ENCODE results near the gene POLE2. TPM values are rescaled to one million over a fixed set of nuclear protein-coding genes. Genes with fewer than 3 reads are reported as not detected.
"Not testable (repeated sequence)": the region's sequence is repeated elsewhere in the genome, so short reads cannot be mapped to it uniquely, and the experiment has no call there.

POLE2 gene
- total RNA-seq, 1 donor from 2014 or later: 0.78 TPM

- intact Hi-C loops (cut with DNase I): no loop called here
- no peak for DNase-seq (ENCODE audit: low spot score)
Observed at GRCh38 chr14:49673586-49673985, 14.4 kb downstream of the POLE2 start.

GRCh38 chr14:49670475-49670874 is 17.5 kb downstream of the POLE2 start:
- DNase-seq (ENCODE audit: low spot score): no peak
- intact Hi-C loops (cut with DNase I): no loop called here

GRCh38 chr14:49659526-49660455 is 28.2 kb downstream of the POLE2 start:
- no peak for DNase-seq (ENCODE audit: low spot score)
- intact Hi-C loops (cut with DNase I): no loop called here

GRCh38 chr14:49657500-49657899 is 30.5 kb downstream of the POLE2 start:
- DNase-seq (ENCODE audit: low spot score); intact Hi-C loops (cut with DNase I): not testable (repeated sequence)

DNA sequence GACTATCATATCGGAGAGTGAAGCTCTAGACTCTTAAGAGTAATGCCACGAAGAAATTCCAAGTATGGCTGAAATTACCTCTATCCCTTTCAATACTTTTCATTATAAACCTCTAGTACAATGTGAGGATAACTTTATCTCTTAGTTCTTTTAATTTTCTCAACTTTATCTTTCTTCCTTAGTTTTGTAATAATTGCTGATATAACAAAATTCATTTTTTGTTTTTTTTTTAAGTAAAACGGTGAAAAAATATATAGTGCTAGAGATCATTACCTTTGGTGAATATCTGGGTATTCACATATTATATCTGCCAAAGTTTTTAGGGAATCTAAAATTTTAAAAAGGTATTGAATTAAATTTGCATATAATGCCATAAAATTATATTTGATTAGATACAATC is 33.5 kb downstream of the POLE2 start:
- DNase-seq (ENCODE audit: low spot score): no peak
- intact Hi-C loops (cut with DNase I): no loop called here

DNA sequence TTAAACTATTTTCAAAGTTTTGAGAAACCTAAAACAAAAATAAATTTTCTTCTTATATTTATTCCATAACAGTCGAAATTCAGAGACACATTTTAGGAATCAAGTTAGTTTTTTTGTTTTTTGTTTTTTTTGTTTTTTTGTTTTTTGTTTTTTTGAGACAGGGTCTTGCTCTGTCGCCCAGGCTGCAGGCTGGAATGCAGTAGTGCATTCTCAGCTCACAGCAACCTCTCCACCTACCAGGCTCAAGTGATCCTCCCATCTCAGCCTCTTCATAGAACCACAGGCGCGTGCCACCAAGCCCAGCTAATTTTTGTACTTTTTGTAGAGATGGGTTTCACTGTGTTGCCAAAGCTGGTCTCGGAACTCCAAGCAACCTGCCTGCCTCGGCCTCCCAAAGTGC is 34.5 kb downstream of the POLE2 start:
- intact Hi-C loops (cut with DNase I): no loop called here
- DNase-seq (ENCODE audit: low spot score): no peak

DNA sequence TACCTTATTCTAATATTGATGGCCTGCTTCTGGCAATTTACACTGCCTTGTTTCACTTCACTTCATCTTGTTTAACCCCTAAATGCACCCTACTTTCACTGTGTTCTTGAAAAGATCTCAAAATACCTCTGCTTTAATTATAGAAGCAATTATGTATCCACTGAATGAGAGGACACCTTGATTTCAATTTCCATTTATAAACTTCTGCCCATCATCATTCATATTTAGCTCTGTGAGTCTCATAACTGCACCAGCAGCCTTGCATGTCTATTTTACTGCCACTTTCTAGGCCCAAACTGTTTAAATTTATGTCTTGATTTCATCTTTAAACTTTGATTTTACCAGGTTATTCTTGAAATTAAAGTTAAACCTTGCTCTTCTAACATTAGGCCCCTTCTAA is 45.9 kb downstream of the POLE2 start:
- no peak for DNase-seq (ENCODE audit: low spot score)
- intact Hi-C loops (cut with DNase I): no loop called here

DNA sequence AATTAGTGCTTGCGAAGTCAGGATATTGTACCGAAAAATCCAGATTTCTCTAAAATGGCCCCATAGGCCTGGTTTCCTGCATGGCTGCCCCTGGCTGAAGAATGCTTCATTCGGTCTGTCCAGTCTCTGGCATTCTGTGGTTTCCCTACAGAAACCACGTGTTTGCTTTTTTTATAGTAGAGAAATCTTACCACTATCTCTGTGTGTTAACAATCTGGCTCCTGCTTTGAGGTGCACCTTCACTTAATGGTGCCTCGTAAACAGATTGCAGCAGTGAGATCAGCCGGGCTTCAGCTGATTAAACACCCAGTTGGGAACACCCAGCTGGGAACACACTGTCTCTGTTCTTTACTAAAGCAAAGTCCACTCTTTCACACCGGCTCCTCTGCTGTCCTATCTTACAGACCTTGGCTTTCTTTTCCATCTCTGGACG is 46.3 kb downstream of the POLE2 start:
- intact Hi-C loops (cut with DNase I): no loop called here
- no peak for DNase-seq (ENCODE audit: low spot score)

- intact Hi-C loops (cut with DNase I): no loop called here
- no peak for DNase-seq (ENCODE audit: low spot score)
Observed at GRCh38 chr14:49640540-49641417, 47.2 kb downstream of the POLE2 start.

GRCh38 chr14:49637534-49638078 is 50.4 kb downstream of the POLE2 start:
- intact Hi-C loops (cut with DNase I): loop anchor here (10.0 kb wide), 1 partner anchor 217 kb away; the partner anchor contains the start of gene NEMF
- no peak for DNase-seq (ENCODE audit: low spot score)

- no peak for DNase-seq (ENCODE audit: low spot score)
- intact Hi-C loops (cut with DNase I): loop anchor here (10.0 kb wide), 1 partner anchor 218 kb away; the partner anchor contains the start of gene NEMF
Observed at GRCh38 chr14:49636866-49637265, 51.1 kb downstream of the POLE2 start.

DNA sequence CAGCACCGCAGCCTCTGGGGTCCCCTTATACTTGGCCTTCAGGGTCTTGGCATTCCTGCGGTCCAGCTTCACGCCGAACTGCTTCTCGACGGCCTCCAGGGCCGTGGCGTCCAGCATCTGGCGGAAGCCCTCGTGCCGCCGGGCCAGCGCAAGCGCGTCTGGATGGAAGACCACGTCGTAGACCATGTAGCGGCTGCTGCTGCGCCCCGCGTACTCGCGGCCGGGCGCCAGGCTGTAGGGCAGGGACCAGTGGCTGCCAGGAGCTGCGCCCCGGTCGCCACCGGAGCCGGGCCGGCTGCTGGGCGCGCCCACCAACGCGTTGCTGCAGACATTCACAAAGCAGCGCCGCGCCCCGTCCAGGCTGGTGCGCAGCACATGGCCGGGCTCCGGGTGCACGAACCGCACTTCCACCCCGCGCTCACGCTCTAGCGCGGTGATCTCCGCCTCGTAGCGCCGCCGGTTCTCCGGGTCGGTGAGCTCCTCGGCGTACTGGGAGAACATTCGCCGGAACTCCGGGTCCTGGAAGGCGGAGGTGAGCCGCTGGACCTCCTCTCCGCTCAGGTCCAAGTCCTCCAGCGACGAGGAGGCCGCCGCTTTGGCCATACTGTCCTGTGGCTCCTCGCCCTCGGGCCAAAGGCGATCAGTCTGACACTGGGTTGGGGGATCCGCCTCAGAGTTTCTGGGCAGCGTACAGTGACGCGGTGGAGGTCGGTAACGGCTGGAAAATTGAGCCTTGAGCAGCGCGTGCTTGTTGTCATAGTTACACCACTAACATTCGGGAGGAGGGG is 53.3 kb downstream of the POLE2 start, which contains the start of gene DNAAF2:
TSS of gene DNAAF2 (minus strand) at position 698 of the 788 bp plus-strand sequence. CDS start at position 603, 95 bp downstream.
- peak; percentile 80 for DNase-seq (ENCODE audit: low spot score)
- intact Hi-C loops (cut with DNase I): loop anchor here (2.0 to 10.0 kb wide), 4 partner anchors 14 to 220 kb away; partner anchors contain the start of genes KLHDC2, MGAT2, NEMF and POLE2

GRCh38 chr14:49633640-49634546 is 54.1 kb downstream of the POLE2 start:
- intact Hi-C loops (cut with DNase I): loop anchor here (2.0 to 10.0 kb wide), 4 partner anchors 13 to 221 kb away; partner anchors contain the start of genes KLHDC2, MGAT2, NEMF and POLE2
- DNase-seq (ENCODE audit: low spot score): peak; percentile 95

DNA sequence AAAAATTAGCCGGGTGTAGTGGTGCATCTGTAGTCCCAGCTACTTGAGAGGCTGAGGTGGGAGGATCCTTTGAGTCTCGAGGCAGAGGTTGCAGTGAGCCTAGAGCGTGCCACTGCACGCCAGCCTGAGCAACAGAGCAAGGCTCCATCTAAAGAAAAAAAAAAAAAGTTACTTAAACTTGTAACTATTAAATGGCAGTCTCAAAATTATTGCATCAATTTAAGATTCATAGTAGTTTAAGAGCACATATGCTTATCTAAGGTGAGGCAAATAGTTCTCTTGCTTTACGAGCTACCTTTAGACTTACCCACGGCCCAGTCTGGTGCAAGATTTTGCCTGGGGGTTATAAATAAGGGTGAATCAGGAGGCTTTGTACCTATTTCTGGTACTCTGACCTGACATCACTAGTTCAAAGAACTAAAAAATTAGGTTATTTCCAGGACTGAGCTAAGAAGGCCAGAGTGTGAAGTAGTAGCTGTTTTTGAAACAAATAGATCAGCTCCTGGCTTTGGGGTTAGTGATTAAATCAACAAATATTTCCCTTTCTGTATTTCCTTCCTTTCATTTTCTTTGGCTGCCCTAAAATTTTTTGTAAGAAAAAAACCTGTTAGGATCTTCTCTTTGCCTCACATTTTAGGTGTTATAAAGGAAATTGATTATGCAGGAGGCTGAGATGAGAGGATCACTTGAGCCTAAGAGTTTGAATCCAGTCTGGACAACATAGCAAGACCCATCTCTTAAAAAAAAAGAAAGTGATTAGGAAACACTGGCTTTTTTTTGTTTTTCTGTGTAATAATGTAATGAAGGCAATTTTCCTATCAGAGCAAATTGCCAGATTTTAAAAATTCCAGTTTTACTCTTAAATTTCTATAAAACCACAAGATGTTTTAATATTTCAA is 63.8 kb downstream of the POLE2 start:
- no peak for DNase-seq (ENCODE audit: low spot score)
- intact Hi-C loops (cut with DNase I): no loop called here

DNA sequence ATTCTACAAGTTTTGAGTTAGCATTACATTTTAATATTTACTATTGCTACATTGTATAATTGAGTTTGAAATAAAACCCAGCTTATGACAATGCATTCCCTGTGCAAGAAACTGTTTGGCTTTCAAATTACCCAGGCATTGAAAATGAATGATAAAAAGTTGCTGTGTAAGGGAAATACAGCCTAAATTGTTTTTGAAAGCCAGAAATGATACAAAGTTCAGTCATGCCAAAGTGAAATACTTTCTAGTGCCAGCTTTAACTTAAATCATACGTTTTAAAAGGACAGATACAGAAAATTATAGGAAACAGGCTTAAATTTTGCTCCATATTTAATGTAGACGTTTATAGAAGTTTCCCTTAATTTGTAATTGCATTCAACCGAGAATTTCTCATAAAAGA is 64.6 kb downstream of the POLE2 start:
- intact Hi-C loops (cut with DNase I): no loop called here
- no peak for DNase-seq (ENCODE audit: low spot score)

GRCh38 chr14:49622022-49622607 is 65.9 kb downstream of the POLE2 start:
- intact Hi-C loops (cut with DNase I): no loop called here
- no peak for DNase-seq (ENCODE audit: low spot score)
